HepG2 (cell line): ENCODE data around the gene OPRL1. TPM values are rescaled to one million over a fixed set of nuclear protein-coding genes. Genes with fewer than 3 reads are reported as not detected.

Source experiments
- ATAC-seq: fragments of 200-7000 bp; cut with Tn5 transposase; 3 replicates; pipeline ENCODE4 v1.9.1; 2020; ENCODE audit warnings: mild to moderate bottlenecking, moderate library complexity
- BruUV-seq: library from RNA; stranded (reverse); fragments of 400-500 nt; replicated peaks from 2 replicates; lab custom pipeline; 2021; lab: Mats Ljungman, UMichigan
- CTCF ChIA-PET: fragments of 300-600 bp; formaldehyde crosslinking; extraction: SDS; loops from one replicate; lab custom pipeline; 2021; ENCODE audit warnings: low total read pairs, inconsistent platforms, low intra/inter-chr PET ratio; lab: Yijun Ruan, JAX
- POLR2A ChIA-PET: fragments of 350-600 bp; sonication (Branson Sonifier 250); formaldehyde crosslinking; loops from one replicate; lab custom pipeline; 2020; ENCODE audit warnings: antibody characterized with exemption, inconsistent platforms; lab: Yijun Ruan, JAX
- DNase-seq: peaks from one replicate; pipeline ENCODE4 v3.0.0-alpha.2; 2015; ENCODE audit warnings: low spot score
- FAIRE-seq: peaks from 3 replicates; lab custom pipeline; 2011; peaks lifted over from hg19 to GRCh38; lab: Jason Lieb, UNC
- H2AFZ ChIP-seq: one replicate; pipeline ENCODE4 v1.6.1; 2011; ENCODE audit warnings: low read length, inconsistent platforms
- H3K27ac ChIP-seq: fragments of 300-600 bp; 3 replicates; pipeline ENCODE4 v1.8.0; 2011; ENCODE audit warnings: mixed run types, mild to moderate bottlenecking, mixed read lengths, low read length, inconsistent platforms; ENCODE audit not compliant: insufficient read depth; ENCODE audit errors: extremely low read length
- H3K27me3 ChIP-seq, 2 experiments: fragments of 200-600 bp in 1 of 2; 2 replicates in 1 of 2; 3 replicates in 1 of 2; pipeline versions ENCODE4 v1.6.0 to v1.8.0; 2011; ENCODE audit warnings: low read length in 2 of 2, mild to moderate bottlenecking in 2 of 2, moderate library complexity in 2 of 2, inconsistent platforms in 1 of 2; ENCODE audit not compliant: insufficient read depth in 2 of 2, control insufficient read depth in 1 of 2
- H3K36me3 ChIP-seq, 2 experiments: fragments of 200-600 bp in 1 of 2; replicated peaks in 1 of 2; 2 replicates in 1 of 2; 3 replicates in 1 of 2; pipeline versions ENCODE4 v1.5.1 to v1.8.0; 2011; ENCODE audit warnings: low read length in 2 of 2, inconsistent platforms in 1 of 2; ENCODE audit not compliant: insufficient read depth in 2 of 2, control insufficient read depth in 1 of 2
- H3K4me1 ChIP-seq: 2 replicates; pipeline ENCODE4 v1.5.1; 2012; ENCODE audit warnings: low read length, inconsistent platforms; ENCODE audit not compliant: insufficient read depth
- H3K4me2 ChIP-seq: 2 replicates; pipeline ENCODE4 v1.6.0; 2011; ENCODE audit warnings: low read depth, low read length, inconsistent platforms
- H3K4me3 ChIP-seq, 3 experiments: fragments of 200-600 bp in 1 of 3; sonication (generic), shearing (Covaris generic) in 1 of 3; replicated peaks in 1 of 3; 2 replicates each; pipeline ENCODE4 v1.5.1; 2011 to 2016; ENCODE audit warnings: low read length in 3 of 3, inconsistent platforms in 2 of 3, low read depth in 2 of 3, mild to moderate bottlenecking in 2 of 3, control low read depth in 1 of 3, mixed read lengths in 1 of 3; ENCODE audit not compliant: insufficient read depth in 1 of 3
- H3K79me2 ChIP-seq: one replicate; pipeline ENCODE4 v1.6.1; 2011; ENCODE audit warnings: low read length, inconsistent platforms; ENCODE audit not compliant: insufficient read depth
- H3K9ac ChIP-seq: 2 replicates; pipeline ENCODE4 v1.6.0; 2011; ENCODE audit warnings: mild to moderate bottlenecking, low read depth, low read length, inconsistent platforms; ENCODE audit not compliant: insufficient read depth
- H3K9me3 ChIP-seq: 2 replicates; pipeline ENCODE4 v1.5.1; 2012; ENCODE audit warnings: mild to moderate bottlenecking, low read length
- H4K20me1 ChIP-seq: 2 replicates; pipeline ENCODE4 v1.6.0; 2011; ENCODE audit warnings: inconsistent platforms, mild to moderate bottlenecking, low read length, moderate library complexity; ENCODE audit not compliant: insufficient read depth
- AGO2 ChIP-seq: fragments of 200-400 bp; formaldehyde crosslinking; optimal IDR thresholded peaks from 2 replicates; pipeline ENCODE3; 2017; ENCODE audit warnings: mild to moderate bottlenecking, low read depth, low read length, moderate library complexity
- CREM ChIP-seq, 2 experiments: sonication (generic) in 1 of 2; formaldehyde crosslinking in 1 of 2; IDR thresholded peaks; 2 replicates each; pipeline versions ENCODE4 v1.4.0 to v1.6.1; 2016 to 2020; ENCODE audit warnings: antibody characterized with exemption in 1 of 2, mild to moderate bottlenecking in 1 of 2, missing genetic modification reagents in 1 of 2
- HBP1 ChIP-seq: IDR thresholded peaks from 2 replicates; pipeline ENCODE4 v1.6.1; 2016; ENCODE audit warnings: low read depth, control low read depth
- JARID2 ChIP-seq: sonication (generic); formaldehyde crosslinking; IDR thresholded peaks from 2 replicates; pipeline ENCODE4 v1.8.1; 2023; ENCODE audit warnings: missing genetic modification reagents, inconsistent platforms; ENCODE audit not compliant: insufficient replicate concordance
- MED8 ChIP-seq: sonication (generic); formaldehyde crosslinking; IDR thresholded peaks from 2 replicates; pipeline ENCODE4 v1.8.1; 2023; ENCODE audit warnings: mild to moderate bottlenecking, missing genetic modification reagents; ENCODE audit not compliant: insufficient replicate concordance
- NFE2L2 ChIP-seq: fragments of 150-350 bp; IDR thresholded peaks from 2 replicates; pipeline ENCODE4 v1.6.1; 2014; ENCODE audit warnings: low read length
- RBM22 ChIP-seq: fragments of 200-400 bp; formaldehyde crosslinking; optimal IDR thresholded peaks from 2 replicates; pipeline ENCODE3; 2017; ENCODE audit warnings: mild to moderate bottlenecking, low read length, moderate library complexity
- SAP130 ChIP-seq: IDR thresholded peaks from 2 replicates; pipeline ENCODE4 v1.6.1; 2016; ENCODE audit warnings: low read depth
- SNRNP70 ChIP-seq: fragments of 200-400 bp; formaldehyde crosslinking; IDR thresholded peaks from 2 replicates; pipeline ENCODE4 v1.6.1; 2017; ENCODE audit warnings: mild to moderate bottlenecking, low read depth, low read length, moderate library complexity
- ZGPAT ChIP-seq: IDR thresholded peaks from 2 replicates; pipeline ENCODE4 v1.6.1; 2016; ENCODE audit warnings: mild to moderate bottlenecking
- ZHX1 ChIP-seq: sonication (generic); formaldehyde crosslinking; IDR thresholded peaks from 2 replicates; pipeline ENCODE4 v1.8.1; 2022; ENCODE audit warnings: low read depth, mild to moderate bottlenecking, missing genetic modification reagents
- ZNF687 ChIP-seq: sonication (generic); formaldehyde crosslinking; IDR thresholded peaks from 2 replicates; pipeline ENCODE4 v1.5.1; 2020; ENCODE audit warnings: mild to moderate bottlenecking, missing genetic modification reagents, moderate library complexity
- ZNF737 ChIP-seq: sonication (generic); formaldehyde crosslinking; IDR thresholded peaks from 2 replicates; pipeline ENCODE4 v1.5.0; 2020; ENCODE audit warnings: missing genetic modification reagents, mild to moderate bottlenecking, borderline replicate concordance
- WGBS: methylation state at CpG from one replicate; pipeline ENCODE4 v1.1.6; 2017; ENCODE audit warnings: low lambda C conversion rate; 5-methylcytosine and 5-hydroxymethylcytosine counted together
- in situ Hi-C: cut with HindIII; loops from 2 replicates; pipeline ENCODE4 v1.10.0; 2017; ENCODE audit warnings: low pct_unique_long_range_greater_than_20kb; ENCODE audit not compliant: extremely low pct_ligation_motif_present
- intact Hi-C: fragments of 100-400 bp; cut with micrococcal nuclease; formaldehyde crosslinking; loops from one replicate; pipeline ENCODE4 v1.10.0; 2022; ENCODE audit not compliant: unreplicated experiment
- polyA plus RNA-seq, 8 experiments: library from polyadenylated mRNA; depleted of rRNA in 3 of 8; stranded (reverse) in 7 of 8; unstranded in 1 of 8; fragments of >200 nt; fragmentation: Illumina TruSeq in 4 of 8; extraction: Trizol in 4 of 8; gene quantifications; 2 replicates each; pipeline versions ENCODE4 v1.2.1 to v1.2.3, GENCODE V29; 2011 to 2016; ENCODE audit warnings: low read depth in 4 of 8, missing spikeins in 1 of 8, mixed read lengths in 1 of 8; ENCODE audit not compliant: insufficient read depth in 1 of 8
- total RNA-seq, 5 experiments: library from RNA; depleted of rRNA; stranded (reverse); fragments of >200 nt; fragmentation: Illumina TruSeq; extraction: Trizol; gene quantifications; 2 replicates each; pipeline ENCODE4 v1.2.3, GENCODE V29; 2016; ENCODE audit warnings: low read depth in 1 of 5

The OPRL1 gene
- total and polyA plus RNA-seq, 2 of the 13 experiments (the other 11 are each of a cell fraction or from before 2014, with no cell fraction given) = 0.35 to 0.71 TPM

- DNase-seq = no peak
- 91% methylated on average over 15 of the region's 22 CpGs for WGBS
- intact Hi-C loops (no loop called here), in situ Hi-C loops (no loop called here)
- no peaks in the 10 kb centered on the region for H3K27me3 ChIP-seq
- no peak overlapping the region for H3K4me3 ChIP-seq
- H3K9me3 ChIP-seq = no peaks in the 10 kb centered on the region
- BruUV-seq = no TSS peak
- ChIA-PET CTCF (no interaction called here), POLR2A (no interaction called here)
- no peak overlapping the region for H3K9ac ChIP-seq
- H2AFZ ChIP-seq = no peak overlapping the region
- no peaks in the 10 kb centered on the region for H3K36me3 ChIP-seq
- no peak overlapping the region for H3K27ac ChIP-seq
- no peak for FAIRE-seq
- ATAC-seq = no peak
- H3K4me2 ChIP-seq = no peak overlapping the region
- H4K20me1 ChIP-seq = no peaks in the 10 kb centered on the region
- H3K79me2 ChIP-seq = no peaks in the 10 kb centered on the region
- peaks cover 30% of the 10 kb centered on the region for H3K4me1 ChIP-seq
- TF ChIP-seq JARID2 (CRISPR knock-in tag) (no peak), ZNF687 (peak; percentile 5; the same call in 1 of the 2 replicates), MED8 (peak; percentile 18), ZNF737 (CRISPR knock-in tag) (no peak), ZGPAT (CRISPR knock-in tag) (no peak), SNRNP70 (no peak), RBM22 (no peak), SAP130 (CRISPR knock-in tag) (no peak), CREM (IDR thresholded peaks at IDR 0.05) (no peak), CREM (CRISPR knock-in tag; IDR thresholded peaks at IDR 0.05) (no peak), NFE2L2 (no peak), ZHX1 (CRISPR knock-in tag) (no peak), HBP1 (no peak), AGO2 (peak; percentile 7)
Measured at GRCh38 chr20:64076061-64076997, 3.6 kb upstream of the OPRL1 start.
